Endothelial cell of umbilical vein (primary cell): ENCODE measurements around the gene RIMS4. TPM values are rescaled to one million over a fixed set of nuclear protein-coding genes. Genes with fewer than 3 reads are reported as not detected.

Experiments
- BruUV-seq: library from RNA; stranded (reverse); fragments of 400-500 nt; replicated peaks from 2 replicates; lab custom pipeline; 2021; lab: Mats Ljungman, UMichigan
- CTCF ChIA-PET: fragments of 300-600, 350-600 bp; sonication (Branson Sonifier 250); formaldehyde crosslinking; loops from one replicate; lab custom pipeline; 2021; ENCODE audit warnings: antibody characterized with exemption, inconsistent platforms; lab: Charles Lee
- POLR2A ChIA-PET: fragments of 300-600, 350-600 bp; sonication (Branson Sonifier 250); formaldehyde crosslinking; loops from one replicate; lab custom pipeline; 2021; ENCODE audit warnings: antibody characterized with exemption, inconsistent platforms; lab: Charles Lee
- DNase-seq: peaks from one replicate; pipeline ENCODE4 v3.0.0-alpha.2; 2011; ENCODE audit warnings: low read depth, low spot score
- FAIRE-seq: peaks from 2 replicates; lab custom pipeline; 2011; peaks lifted over from hg19 to GRCh38; lab: Jason Lieb, UNC
- H2AFZ ChIP-seq: 2 replicates; pipeline ENCODE4 v1.6.0; 2012; ENCODE audit warnings: low read depth, low read length, control low read depth, inconsistent platforms
- H3K27ac ChIP-seq: 2 replicates; pipeline ENCODE4 v1.5.1; 2011; ENCODE audit warnings: low read depth, mild to moderate bottlenecking, control low read depth, low read length, moderate library complexity; ENCODE audit not compliant: insufficient read depth
- H3K27me3 ChIP-seq, 2 experiments: 2 replicates each; pipeline versions ENCODE4 v1.6.0 to v1.6.1; 2011; ENCODE audit warnings: low read length in 2 of 2, mixed read lengths in 1 of 2; ENCODE audit not compliant: control insufficient read depth in 2 of 2, insufficient read depth in 2 of 2
- H3K36me3 ChIP-seq, 2 experiments: 2 replicates in 1 of 2; 3 replicates in 1 of 2; pipeline ENCODE4 v1.5.1; 2011; ENCODE audit warnings: low read length in 2 of 2, mild to moderate bottlenecking in 1 of 2, moderate library complexity in 1 of 2; ENCODE audit not compliant: control insufficient read depth in 2 of 2, insufficient read depth in 2 of 2; ENCODE audit errors: extremely low read depth in 1 of 2
- H3K4me1 ChIP-seq: 3 replicates; pipeline ENCODE4 v1.5.1; 2011; ENCODE audit warnings: mild to moderate bottlenecking, low read length; ENCODE audit not compliant: control insufficient read depth, insufficient read depth; ENCODE audit errors: extremely low read depth
- H3K4me2 ChIP-seq: 2 replicates; pipeline ENCODE4 v1.6.1; 2011; ENCODE audit warnings: low read length, control low read depth, mixed read lengths; ENCODE audit not compliant: insufficient read depth
- H3K4me3 ChIP-seq, 3 experiments: fragments of 200-600 bp in 1 of 3; sonication (generic), shearing (Covaris generic) in 1 of 3; replicated peaks in 1 of 3; 2 replicates each; pipeline ENCODE4 v1.5.1; 2011 to 2016; ENCODE audit warnings: control low read depth in 3 of 3, low read length in 3 of 3, mild to moderate bottlenecking in 2 of 3, inconsistent platforms in 1 of 3, low read depth in 1 of 3, moderate library complexity in 1 of 3; ENCODE audit not compliant: insufficient read depth in 1 of 3
- H3K79me2 ChIP-seq: 2 replicates; pipeline ENCODE4 v1.6.0; 2012; ENCODE audit warnings: low read length, inconsistent platforms; ENCODE audit not compliant: control insufficient read depth, insufficient read depth
- H3K9ac ChIP-seq: replicated peaks from 2 replicates; pipeline ENCODE3; 2011; ENCODE audit warnings: low read length, control low read depth; ENCODE audit not compliant: insufficient read depth; ENCODE audit errors: extremely low read depth
- H3K9me1 ChIP-seq: replicated peaks from 3 replicates; pipeline ENCODE4 v1.6.0; 2011; ENCODE audit warnings: mild to moderate bottlenecking, low read length; ENCODE audit not compliant: control insufficient read depth, insufficient read depth; ENCODE audit errors: extremely low read depth
- H3K9me3 ChIP-seq: replicated peaks from 2 replicates; pipeline ENCODE4 v1.5.1; 2012; ENCODE audit warnings: low read length, inconsistent platforms; ENCODE audit not compliant: control insufficient read depth, insufficient read depth
- H4K20me1 ChIP-seq: replicated peaks from 2 replicates; pipeline ENCODE3; 2011; ENCODE audit warnings: mild to moderate bottlenecking, low read length; ENCODE audit not compliant: control insufficient read depth, insufficient read depth; ENCODE audit errors: extremely low read depth
- CTCF ChIP-seq, 2 donors: IDR thresholded peaks; 1 replicate in 1 of 2; 2 replicates in 1 of 2; pipeline ENCODE4 v1.5.1; 2011; ENCODE audit warnings: low read length in 2 of 2, mild to moderate bottlenecking in 2 of 2, moderate library complexity in 2 of 2, control low read depth in 1 of 2, inconsistent platforms in 1 of 2, low read depth in 1 of 2; ENCODE audit not compliant: insufficient read depth in 1 of 2; ENCODE audit errors: extremely low read depth in 1 of 2
- EZH2 ChIP-seq: IDR thresholded peaks from 2 replicates; pipeline ENCODE4 v1.6.1; 2012; ENCODE audit warnings: borderline replicate concordance, low read depth, mild to moderate bottlenecking, moderate library complexity, low read length, inconsistent platforms; ENCODE audit not compliant: severe bottlenecking
- MAX ChIP-seq: IDR thresholded peaks from 2 replicates; pipeline ENCODE4 v1.6.1; 2011; ENCODE audit not compliant: insufficient read depth, insufficient read length
- MYC ChIP-seq: IDR thresholded peaks from one replicate; pipeline ENCODE4 v1.6.1; 2011; ENCODE audit warnings: mild to moderate bottlenecking, low read depth, low read length
- POLR2AphosphoS5 ChIP-seq: IDR thresholded peaks from 2 replicates; pipeline ENCODE4 v1.6.1; 2012; ENCODE audit warnings: low read depth, mild to moderate bottlenecking, control low read depth, low read length, moderate library complexity; ENCODE audit not compliant: insufficient read depth
- dilution Hi-C: fragments of 300-500 bp; cut with MboI; formaldehyde crosslinking; loops from one replicate; pipeline ENCODE4 v1.15.0; 2019; ENCODE audit warnings: low sequenced_read_pairs; ENCODE audit not compliant: extremely low pct_ligation_motif_present
- intact Hi-C: fragments of 100-400 bp; cut with micrococcal nuclease; formaldehyde crosslinking; loops from one replicate; pipeline ENCODE4 v1.10.0; 2022
- polyA plus RNA-seq, 4 experiments: library from polyadenylated mRNA; depleted of rRNA in 3 of 4; stranded (reverse) in 3 of 4; unstranded in 1 of 4; fragments of >200 nt; gene quantifications; 2 replicates each; pipeline versions ENCODE4 v1.2.1 to v1.2.3, GENCODE V29; 2011 to 2012; ENCODE audit warnings: missing spikeins in 1 of 4
- total RNA-seq: library from RNA; stranded (reverse); gene quantifications from 2 replicates; pipeline ENCODE4 v1.2.3, GENCODE V29; 2021

RIMS4 gene
- total and polyA plus RNA-seq, 2 donors (not counting 3 experiments of a cell fraction or from before 2014, with no cell fraction given): not detected

- dilution Hi-C loops (no loop called here), intact Hi-C loops (no loop called here)
- TF ChIP-seq MAX: no peak
- TF ChIP-seq MYC: no peak
- TF ChIP-seq EZH2: peak; percentile 51
- Histone ChIP-seq H2AFZ (no peak overlapping the region), H3K27me3 (peaks cover 45 to 47% of the 10 kb centered on the region in 2 experiments), H3K4me3 (no peak overlapping the region), H3K27ac (no peak overlapping the region), H3K4me1 (no peaks in the 10 kb centered on the region), H3K36me3 (no peaks in the 10 kb centered on the region), H3K4me2 (no peak overlapping the region), H3K79me2 (no peaks in the 10 kb centered on the region), H3K9me1 (no peaks in the 10 kb centered on the region), H4K20me1 (no peaks in the 10 kb centered on the region), H3K9ac (no peak overlapping the region), H3K9me3 (no peaks in the 10 kb centered on the region)
- DNase-seq: no peak
- no TSS peak for BruUV-seq
- ChIA-PET CTCF (no interaction called here), POLR2A (no interaction called here)
- FAIRE-seq: no peak
Measured at GRCh38 chr20:44810061-44810390, 320 bp downstream of the RIMS4 start.

GRCh38 chr20:44809380-44810060, 826 bp downstream of the RIMS4 start:
- Histone ChIP-seq H3K9ac (no peak overlapping the region), H3K9me1 (no peaks in the 10 kb centered on the region), H3K79me2 (no peaks in the 10 kb centered on the region), H3K4me1 (no peaks in the 10 kb centered on the region), H3K4me2 (no peak overlapping the region), H2AFZ (no peak overlapping the region), H3K4me3 (no peak overlapping the region), H3K9me3 (no peaks in the 10 kb centered on the region), H3K27ac (no peak overlapping the region), H4K20me1 (no peaks in the 10 kb centered on the region), H3K36me3 (no peaks in the 10 kb centered on the region), H3K27me3 (peaks cover 45 to 47% of the 10 kb centered on the region in 2 experiments)
- CTCF ChIA-PET: no interaction called here
- dilution Hi-C loops (no loop called here), intact Hi-C loops (no loop called here)
- no TSS peak for BruUV-seq
- TF ChIP-seq POLR2AphosphoS5 (no peak), CTCF (IDR thresholded peaks at IDR 0.05; ENCODE audit: extremely low read depth in 1 of 2, insufficient read depth in 1 of 2, low read depth in 1 of 2, low read length in 2 of 2) (no peak), EZH2 (peak; percentile 27), MYC (no peak)
- POLR2A ChIA-PET: no interaction called here
- FAIRE-seq (no peak), DNase-seq (no peak)
